ENCODE measurements around the gene OLFM1.

DNA sequence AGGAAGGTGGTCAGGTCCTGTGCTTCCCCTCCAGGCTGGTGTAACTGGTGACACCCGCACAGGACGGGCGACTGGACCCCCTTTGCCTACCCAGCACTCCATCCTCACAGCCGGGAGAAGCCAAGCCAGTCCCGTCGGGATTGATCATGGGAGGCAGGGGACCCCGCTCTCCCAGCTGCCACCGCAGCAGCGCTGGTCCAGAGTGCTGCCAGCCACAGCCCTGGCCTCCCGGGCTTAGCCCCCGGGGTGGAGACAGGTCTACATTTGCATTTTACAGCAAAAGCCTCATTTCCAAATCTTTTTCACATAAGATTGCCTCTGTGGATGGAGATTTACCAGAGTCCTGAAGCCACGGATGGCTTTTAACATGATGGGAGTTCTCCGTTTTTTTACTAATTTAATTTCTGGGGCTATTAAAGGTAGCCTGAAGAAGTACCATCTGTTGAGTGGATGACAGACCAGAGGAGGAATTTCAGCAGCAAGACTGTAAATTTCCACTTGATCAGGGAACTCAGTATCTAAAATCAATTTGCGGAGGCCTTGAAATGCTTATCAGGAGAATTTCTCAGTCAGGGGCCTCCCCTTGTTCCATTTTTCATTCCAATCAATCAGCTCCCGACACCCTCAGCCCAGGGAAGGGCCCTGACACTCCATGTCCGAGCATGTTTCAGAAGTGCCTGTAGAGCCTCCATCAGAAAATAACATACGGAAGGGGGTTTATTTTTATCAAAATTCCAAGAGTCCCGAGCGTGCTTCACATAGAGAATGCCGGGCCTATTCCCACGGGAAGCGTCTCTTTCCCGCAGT is 80.6 kb downstream of the OLFM1 start:
- TF ChIP-seq, protein P1, sequence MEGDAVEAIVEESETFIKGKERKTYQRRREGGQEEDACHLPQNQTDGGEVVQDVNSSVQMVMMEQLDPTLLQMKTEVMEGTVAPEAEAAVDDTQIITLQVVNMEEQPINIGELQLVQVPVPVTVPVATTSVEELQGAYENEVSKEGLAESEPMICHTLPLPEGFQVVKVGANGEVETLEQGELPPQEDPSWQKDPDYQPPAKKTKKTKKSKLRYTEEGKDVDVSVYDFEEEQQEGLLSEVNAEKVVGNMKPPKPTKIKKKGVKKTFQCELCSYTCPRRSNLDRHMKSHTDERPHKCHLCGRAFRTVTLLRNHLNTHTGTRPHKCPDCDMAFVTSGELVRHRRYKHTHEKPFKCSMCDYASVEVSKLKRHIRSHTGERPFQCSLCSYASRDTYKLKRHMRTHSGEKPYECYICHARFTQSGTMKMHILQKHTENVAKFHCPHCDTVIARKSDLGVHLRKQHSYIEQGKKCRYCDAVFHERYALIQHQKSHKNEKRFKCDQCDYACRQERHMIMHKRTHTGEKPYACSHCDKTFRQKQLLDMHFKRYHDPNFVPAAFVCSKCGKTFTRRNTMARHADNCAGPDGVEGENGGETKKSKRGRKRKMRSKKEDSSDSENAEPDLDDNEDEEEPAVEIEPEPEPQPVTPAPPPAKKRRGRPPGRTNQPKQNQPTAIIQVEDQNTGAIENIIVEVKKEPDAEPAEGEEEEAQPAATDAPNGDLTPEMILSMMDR (IDR thresholded peaks at IDR 0.05) = no peak
- no peak for TF ChIP-seq POLR2A (IDR thresholded peaks at IDR 0.05)

All from right lobe of liver (tissue), 4 donors.